GM18511 (cell line): ENCODE measurements around the gene RCE1.
A peak's percentile ranks its signal among the peaks of the same experiment; 100 is the strongest.

Experiments used
- ATAC-seq: cut with Tn5 transposase; IDR thresholded peaks from one replicate; pipeline ENCODE4 v1.9.1; 2021; ENCODE audit warnings: mild to moderate bottlenecking, moderate library complexity; ENCODE audit not compliant: unreplicated experiment

RCE1 gene

DNA sequence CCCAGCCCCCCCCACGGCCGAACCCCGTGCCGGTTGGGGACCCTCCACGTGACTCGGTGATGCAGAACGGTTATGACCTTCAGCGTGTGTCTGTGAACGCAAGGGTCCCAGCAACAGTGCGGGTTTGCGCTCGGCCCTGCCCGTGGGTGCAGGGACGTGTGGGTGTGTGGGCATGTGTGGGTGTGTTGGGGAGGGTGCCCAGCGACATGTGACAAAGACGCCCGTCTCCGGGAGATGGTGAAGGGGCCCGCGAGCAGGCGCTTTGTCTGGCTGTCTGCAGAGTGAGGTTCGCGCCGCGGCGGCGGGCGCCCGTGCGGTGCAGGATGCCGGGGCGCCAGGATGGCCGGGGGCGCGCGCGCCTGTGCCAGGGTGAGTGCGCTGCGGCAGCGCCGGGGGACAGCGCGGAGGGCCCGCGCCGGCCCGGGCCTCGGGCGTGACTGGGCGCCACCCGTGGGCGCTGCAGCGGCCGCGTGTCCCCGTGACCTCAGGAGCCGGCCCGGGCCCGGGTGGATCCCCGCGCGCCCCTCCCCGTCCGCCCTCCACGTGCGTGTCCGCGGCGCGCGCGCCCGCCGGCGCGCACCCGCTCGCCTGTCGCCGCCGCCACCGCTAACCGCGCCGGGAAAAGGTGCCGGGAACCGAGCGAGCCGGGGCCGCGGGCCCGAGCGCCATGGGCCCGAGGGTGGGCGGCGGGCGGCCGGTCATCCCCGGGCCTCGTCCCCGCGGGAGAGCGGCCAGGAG lies 13.4 kb downstream of the RCE1 start, which contains the start of gene LRFN4:
Gene LRFN4 (plus strand): TSS at position 569 of the 738 bp plus-strand sequence. CDS start 681 bp downstream, outside the sequence.
- ATAC-seq, result peak; percentile 40

DNA sequence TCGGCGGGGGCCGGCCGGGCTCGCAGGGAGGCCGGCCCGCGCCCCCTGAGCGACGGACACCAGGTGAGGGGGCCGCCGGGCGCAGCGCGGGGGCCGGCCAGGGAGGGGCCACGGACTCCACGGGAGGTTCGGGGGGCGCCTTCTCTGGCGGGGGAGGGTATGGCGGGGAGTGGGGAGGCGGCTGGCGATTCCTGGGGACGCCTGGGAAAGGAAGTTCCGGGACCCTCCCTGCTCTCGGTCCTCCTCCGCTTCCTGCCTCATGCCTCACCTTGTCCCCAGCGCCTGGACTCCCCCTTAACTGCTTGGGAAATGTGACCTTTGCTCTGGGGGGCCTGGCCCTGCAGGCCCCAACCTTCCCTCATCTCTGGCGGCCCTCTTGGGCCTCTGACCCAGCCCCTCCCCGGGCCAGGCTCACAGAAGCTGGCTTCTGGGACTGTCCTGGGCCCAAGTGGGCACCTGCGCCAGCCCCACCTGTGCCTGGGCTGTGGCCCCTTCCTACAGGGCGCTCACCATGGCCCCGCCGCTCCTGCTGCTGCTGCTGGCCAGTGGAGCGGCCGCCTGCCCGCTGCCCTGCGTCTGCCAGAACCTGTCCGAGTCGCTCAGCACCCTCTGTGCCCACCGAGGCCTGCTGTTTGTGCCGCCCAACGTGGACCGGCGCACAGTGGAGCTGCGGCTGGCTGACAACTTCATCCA lies 14.1 kb downstream of the RCE1 start:
- ATAC-seq, result no peak

DNA sequence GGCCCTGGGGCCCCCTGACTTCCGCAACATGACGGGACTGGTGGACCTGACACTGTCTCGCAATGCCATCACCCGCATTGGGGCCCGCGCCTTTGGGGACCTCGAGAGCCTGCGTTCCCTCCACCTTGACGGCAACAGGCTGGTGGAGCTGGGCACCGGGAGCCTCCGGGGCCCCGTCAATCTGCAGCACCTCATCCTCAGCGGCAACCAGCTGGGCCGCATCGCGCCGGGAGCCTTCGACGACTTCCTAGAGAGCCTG lies 14.6 kb downstream of the RCE1 start:
- ATAC-seq, result no peak

DNA sequence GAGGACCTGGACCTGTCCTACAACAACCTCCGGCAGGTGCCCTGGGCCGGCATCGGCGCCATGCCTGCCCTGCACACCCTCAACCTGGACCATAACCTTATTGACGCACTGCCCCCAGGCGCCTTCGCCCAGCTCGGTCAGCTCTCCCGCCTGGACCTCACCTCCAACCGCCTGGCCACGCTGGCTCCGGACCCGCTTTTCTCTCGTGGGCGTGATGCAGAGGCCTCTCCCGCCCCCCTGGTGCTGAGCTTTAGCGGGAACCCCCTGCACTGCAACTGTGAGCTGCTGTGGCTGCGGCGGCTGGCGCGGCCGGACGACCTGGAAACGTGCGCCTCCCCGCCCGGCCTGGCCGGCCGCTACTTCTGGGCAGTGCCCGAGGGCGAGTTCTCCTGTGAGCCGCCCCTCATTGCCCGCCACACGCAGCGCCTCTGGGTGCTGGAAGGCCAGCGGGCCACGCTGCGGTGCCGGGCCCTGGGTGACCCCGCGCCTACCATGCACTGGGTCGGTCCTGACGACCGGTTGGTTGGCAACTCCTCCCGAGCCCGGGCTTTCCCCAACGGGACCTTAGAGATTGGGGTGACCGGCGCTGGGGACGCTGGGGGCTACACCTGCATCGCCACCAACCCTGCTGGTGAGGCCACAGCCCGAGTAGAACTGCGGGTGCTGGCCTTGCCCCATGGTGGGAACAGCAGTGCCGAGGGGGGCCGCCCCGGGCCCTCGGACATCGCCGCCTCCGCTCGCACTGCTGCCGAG lies 15.1 kb downstream of the RCE1 start:
- ATAC-seq, result no peak

DNA sequence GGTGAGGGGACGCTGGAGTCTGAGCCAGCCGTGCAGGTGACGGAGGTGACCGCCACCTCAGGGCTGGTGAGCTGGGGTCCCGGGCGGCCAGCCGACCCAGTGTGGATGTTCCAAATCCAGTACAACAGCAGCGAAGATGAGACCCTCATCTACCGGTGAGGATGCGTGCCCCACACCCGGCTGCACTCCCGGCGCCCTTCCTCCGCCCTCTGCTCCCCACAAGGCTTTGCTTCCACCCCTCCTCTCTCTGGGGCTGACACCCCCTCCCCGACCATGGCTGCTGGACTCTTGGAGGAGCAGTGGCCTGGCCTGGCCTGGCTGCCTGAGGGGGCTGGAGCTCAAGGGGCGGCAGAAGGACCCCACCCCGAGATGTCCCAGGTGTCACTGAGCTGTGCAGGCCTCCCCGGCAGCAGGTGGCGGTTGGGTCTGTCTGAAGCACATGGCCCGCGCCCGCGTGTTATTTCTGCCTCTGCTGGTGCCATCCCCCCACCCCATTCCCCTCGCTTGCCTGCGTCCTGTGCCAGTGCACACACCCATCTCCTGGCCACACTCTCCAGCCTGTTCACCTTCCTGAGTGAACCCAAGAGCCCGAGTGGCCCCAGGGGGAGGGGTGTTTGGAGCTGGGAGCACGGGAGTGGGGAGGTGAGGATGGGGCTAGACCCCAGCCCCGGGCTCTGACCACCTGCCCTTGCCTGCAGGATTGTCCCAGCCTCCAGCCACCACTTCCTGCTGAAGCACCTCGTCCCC lies 15.9 kb downstream of the RCE1 start:
- no peak for ATAC-seq

DNA sequence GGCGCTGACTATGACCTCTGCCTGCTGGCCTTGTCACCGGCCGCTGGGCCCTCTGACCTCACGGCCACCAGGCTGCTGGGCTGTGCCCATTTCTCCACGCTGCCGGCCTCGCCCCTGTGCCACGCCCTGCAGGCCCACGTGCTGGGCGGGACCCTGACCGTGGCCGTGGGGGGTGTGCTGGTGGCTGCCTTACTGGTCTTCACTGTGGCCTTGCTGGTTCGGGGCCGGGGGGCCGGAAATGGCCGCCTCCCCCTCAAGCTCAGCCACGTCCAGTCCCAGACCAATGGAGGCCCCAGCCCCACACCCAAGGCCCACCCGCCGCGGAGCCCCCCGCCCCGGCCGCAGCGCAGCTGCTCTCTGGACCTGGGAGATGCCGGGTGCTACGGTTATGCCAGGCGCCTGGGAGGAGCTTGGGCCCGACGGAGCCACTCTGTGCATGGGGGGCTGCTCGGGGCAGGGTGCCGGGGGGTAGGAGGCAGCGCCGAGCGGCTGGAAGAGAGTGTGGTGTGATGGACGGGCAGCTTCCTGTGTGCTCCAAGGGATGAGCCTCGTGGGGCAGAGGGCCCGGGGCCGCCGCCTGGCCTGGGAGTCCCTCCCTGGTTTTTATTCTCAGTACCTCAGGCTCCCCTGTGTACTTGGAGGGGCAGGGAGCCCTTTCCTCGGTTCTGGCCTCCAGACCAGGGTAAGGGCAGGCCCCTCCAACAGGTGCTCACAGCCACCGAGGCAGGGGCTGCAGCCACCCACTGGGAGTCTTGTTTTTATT lies 16.6 kb downstream of the RCE1 start:
- ATAC-seq, result no peak

DNA sequence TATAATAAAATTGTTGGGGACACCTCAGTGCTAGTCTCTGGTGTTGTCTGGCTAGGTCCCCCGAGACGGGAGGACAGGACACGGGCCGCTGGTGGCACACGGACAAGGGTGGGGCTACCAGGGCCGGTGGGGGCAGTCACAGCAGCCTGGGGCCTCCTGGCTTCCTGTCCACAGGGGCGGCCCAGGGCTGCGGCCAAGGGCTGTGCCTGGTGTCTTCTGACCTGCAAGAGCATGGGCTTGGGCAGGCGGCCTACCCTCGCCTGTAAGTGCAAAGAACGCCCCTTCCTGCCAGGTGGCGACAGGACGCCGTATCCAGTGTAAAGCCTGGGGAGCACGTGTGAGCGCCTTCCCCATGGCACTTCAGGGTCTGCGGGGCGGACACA lies 17.2 kb downstream of the RCE1 start:
- no peak for ATAC-seq

DNA sequence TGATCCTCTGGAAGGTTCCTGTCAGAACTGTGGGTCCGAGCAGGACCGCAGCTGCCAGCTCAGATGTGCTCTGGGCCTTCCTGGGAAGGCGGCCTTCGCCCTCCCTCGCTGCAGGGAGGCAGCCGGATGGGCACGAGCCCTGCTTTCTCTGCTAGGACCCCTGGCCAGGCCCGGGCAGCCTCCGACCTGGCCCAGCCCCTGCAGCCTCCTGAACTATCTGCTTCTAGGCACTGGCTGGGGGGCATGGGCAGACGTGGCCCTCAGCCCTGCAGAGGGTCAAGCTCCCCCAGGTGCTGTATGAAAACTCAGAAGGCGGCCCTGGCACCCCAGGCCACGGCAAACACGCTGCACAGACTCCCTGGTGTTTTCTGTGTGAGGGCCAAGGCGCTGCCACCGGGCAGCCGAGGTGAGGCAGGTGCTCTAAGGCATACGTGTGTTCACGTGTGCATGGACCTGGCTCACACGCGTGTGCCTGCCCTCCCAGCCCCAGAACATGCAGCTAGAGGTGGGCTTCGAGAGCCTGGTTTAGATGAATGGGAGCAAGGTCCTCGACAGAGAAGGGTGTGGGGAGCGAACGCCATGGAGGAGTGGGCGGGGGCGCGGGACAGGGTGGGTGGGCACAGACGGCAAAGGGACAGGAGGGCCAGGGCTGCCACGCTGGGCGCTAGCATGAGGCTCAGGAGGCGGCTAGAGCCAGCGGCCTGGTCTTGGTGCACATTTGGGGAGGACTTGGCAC lies 18.0 kb downstream of the RCE1 start:
- ATAC-seq, result no peak

DNA sequence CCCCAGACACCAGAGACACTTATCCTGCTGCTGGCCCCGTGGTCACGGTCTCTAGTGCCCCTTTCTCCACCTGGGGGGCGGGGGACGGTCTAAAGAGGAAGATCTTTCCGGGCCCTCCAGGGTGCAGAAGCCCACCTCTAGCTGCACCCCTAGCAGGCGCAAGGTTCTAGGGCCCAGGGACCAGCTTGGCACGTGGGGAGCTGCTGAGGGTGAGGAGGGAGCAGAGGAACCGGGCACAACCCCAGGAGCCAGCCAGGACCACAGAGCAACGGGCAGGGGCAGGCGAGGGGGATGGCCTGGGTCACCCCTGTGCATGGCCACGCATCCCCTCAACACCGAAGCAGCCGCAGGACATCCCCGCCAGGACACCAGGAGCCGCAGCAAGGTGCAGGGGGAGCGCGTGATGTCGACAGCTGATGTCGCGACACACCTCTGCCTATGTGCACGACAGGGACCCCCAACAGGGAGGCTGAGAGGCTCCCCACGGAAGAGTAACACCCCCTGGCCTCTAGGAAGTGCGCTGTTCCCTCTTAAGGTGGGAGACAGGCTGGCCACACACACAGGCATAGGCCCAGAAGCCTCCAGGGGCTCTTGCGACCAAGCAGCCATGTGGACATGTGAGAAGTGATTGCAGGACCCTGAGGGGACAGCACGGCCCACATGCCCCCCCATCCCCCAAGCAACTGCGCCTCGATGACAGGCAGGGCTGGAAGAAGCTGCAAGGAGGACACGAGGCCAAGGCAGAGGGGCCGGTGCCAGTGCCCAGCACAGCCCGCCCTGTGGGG lies 18.7 kb downstream of the RCE1 start:
- ATAC-seq, result no peak

DNA sequence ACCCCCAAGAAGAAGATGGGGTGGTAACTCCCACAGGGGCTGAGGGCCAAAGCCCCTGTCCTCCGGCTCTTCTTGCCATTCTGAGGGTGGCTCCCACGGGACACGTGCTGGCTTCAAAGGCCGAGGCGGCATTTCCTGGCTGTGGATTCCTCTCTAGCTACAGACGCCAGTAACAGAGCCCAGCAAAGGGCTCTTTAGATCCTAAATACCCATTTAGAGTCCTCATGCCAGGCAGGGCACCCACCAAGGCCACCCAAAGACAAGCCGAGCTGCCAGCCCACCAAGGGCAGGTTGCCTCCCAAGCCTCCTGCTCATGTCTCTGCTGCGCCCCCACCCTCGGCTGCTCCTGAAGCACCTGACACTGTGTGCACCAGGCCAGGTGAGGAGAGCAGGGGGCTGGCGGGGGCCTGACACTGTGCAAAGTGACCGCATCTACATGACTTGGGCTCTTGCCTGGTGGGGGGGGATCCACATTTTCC lies 19.4 kb downstream of the RCE1 start:
- no peak for ATAC-seq

DNA sequence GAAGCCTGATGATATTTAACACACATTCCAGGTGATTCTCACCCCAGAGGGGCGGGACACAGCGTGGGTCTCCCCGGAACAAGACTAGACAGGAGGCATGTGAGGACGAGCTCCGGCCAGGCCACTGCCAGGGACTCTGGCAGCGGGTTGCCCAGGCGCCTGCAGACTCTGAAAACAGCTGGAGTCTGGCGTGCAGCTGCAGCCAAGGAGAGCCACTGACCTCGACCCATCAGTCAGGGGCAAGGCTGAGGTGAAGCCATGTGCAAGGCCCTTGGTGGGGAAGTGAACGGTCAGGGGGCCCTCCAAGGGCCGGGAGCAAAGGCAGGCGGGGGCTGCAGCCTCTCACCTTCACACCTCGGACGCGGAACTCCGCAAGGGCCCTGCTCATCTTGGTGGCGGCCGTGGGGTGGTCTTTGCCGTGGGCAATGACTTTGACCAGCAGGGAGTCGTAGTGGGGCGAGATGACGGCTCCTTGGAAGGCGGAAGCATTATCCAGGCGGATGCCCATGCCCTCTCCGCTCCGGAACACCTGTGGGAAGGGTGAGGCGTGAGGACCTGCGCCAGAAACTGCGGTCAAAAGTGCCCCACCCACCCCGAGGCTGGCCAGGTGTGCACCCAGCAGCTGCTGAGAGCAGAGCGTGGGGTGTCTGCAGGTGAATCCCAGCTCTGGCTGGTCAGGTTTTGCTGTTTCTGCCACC lies 20.3 kb downstream of the RCE1 start:
- no peak for ATAC-seq

DNA sequence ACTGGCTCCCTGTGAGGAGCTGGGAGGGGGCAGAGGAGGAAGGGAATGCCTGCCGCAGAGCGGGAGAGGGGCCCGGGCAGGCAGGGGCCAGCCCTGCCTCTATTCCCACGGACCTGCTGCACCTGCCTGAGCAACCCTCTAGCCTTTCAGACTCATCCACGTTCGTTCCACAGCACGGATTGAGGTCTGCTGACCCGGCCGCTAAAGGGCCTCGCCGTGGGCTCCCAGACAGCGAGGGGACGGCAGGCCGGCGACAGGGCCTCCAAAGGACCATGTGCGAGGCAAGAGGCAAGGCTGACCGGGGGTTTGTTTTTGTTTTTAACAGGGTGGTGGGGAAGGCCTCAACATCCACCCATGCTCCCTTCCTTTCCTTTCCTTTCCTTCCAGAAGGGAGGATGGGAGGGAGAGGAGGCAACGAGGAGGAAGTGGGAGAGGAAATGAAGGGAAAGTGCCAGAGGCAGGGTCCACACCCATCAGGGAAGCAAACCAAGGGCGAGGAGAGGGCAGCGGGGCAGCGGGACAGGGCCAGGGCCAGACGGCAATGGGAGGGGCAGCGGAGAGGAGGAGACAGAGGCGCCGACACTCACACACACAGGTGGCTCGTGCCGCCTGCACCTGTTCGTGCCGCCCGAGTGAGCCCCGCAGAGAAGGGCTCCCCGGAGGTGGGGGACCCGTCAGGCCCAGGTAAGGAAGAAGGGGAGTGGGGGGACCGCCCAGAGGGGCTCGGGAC lies 21.1 kb downstream of the RCE1 start:
- no peak for ATAC-seq

DNA sequence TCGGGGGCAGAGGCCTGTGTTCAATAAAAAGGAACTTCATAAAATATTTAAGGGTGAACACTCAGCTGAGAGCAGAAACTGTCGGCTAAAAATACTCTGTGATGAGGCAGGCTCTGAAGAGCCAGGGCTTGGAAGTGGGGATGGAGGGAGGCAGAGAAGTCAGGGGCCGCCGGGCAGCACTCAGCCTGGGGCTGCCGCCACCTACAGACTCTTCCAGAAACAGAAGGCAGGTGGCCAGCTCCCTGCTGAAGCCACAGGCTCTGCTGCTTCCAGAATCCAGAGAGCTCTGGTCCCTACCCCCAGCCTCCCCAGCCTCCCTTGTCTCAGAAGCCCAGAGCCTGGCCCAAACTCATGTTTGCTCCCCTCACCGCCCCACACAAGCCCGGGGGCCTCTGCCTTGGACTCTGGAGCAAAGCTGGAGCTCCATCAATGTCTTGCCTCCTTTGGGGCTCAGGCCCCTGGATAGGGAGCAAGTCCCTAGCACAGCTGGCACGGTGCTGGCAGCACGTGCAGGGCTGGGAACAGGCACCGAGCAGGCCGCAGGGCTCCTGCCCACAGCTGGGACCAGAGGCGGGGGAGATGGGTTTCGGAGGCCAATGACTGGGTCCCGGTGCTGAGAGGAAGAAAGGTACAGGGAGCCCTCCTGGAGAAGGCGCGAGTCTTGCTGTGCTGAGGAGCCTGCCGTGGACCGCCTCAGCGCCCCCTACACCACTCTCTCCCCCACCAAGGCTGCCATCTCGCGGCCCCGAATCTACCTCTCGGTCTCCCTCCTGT lies 21.9 kb downstream of the RCE1 start:
- ATAC-seq, result no peak

DNA sequence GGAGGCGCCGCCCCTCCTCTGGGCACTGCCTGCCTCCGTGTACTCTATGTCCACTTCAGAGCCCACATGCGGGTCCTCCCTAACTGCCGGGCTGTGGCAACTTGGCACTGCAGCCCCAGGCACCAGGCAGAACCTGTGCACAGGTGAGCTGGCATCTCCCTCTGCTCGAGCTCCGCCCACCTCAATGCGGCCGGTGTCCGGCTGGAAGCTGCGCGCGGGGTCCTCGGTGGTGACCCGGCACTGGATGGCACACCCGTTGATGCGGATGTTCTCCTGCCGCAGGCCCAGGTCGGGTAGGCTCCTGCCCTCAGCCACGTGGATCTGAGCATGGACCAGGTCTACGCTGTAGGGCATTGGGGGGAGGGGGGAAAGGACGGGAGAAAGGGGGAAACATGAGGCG lies 22.8 kb downstream of the RCE1 start:
- no peak for ATAC-seq

DNA sequence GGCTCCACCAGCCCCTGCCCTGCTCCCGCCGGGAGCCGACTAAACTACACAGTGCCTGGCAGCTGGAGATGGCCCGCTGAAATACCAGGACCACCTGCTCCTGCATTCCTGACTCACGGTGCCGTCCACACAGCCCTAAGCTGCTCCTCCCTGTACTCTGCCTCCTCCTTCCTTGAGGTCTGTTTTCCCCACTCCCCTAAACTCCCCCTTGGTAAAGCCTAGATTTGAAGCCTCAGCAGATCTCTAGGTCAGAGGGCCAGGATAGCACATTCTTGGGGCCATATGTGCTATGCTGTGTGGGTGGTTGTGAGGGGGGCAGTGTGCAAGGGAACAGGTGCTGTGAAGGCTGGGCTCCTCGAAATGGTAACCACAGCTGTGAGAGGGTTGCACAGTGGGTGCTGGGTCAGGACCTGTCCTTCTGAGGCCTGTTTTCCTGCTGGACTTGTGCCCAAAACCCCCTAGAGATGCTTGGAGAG lies 23.3 kb downstream of the RCE1 start:
- ATAC-seq, result no peak

DNA sequence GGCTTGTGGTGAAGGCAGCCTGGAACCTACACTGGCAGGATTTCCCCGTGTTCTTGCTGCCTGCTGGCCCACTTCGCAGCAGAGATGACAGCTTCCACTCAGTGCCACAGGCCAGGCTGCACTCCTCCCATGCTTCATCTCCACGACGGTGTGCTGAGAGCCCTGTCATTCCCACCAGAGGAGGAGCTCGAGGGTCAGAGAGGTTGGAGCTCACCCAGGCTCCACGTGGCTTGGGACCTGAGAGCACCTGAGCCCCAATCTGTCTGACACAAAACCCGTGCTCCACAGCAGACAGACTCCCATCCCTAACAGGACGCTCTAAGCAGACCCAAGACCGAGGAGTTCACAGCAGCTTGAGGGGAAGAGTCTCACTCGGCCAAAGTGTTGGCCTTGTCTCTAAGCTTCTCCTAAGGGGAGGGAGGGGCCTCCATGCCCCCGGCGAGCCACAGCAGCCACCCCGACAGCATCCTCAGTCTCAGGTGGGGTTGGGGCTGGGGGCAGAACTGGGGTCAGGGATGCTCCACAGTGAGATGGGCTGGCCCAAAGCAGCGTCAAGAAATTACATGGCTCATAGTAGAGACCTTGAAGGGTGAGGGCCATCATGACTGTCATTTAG lies 24.3 kb downstream of the RCE1 start:
- ATAC-seq, result no peak
